Omental fat pad (tissue), 4 donors: ENCODE results near the gene RUSF1. TPM values are rescaled to one million over a fixed set of nuclear protein-coding genes. Genes with fewer than 3 reads are reported as not detected.
A peak's percentile ranks its signal among the peaks of the same experiment; 100 is the strongest.

Experiments
- ATAC-seq: fragments of 150-250 bp; one replicate; pipeline ENCODE4 v1.9.1; 2016; ENCODE audit warnings: mild to moderate bottlenecking, moderate library complexity; ENCODE audit not compliant: low FRiP score
- DNase-seq: peaks from one replicate; pipeline ENCODE4 v3.0.0-alpha.2; 2019; ENCODE audit warnings: low spot score
- total RNA-seq, 4 donors: library from RNA; depleted of rRNA; stranded (reverse); fragments of >200 nt; gene quantifications; one replicate each; pipeline ENCODE4 v1.1.0, GENCODE V29; 2016
- TF ChIP-seq, protein P1 (sequence below), 3 donors: fragments of 450-650 bp; IDR thresholded peaks; one replicate each; pipeline ENCODE4 v1.5.1; 2016 to 2017; ENCODE audit warnings: antibody characterized with exemption in 3 of 3, mild to moderate bottlenecking in 3 of 3, moderate library complexity in 2 of 3

The RUSF1 gene
- total RNA-seq, 4 donors from 2014 or later, result 35.3 to 56.7 (median 48.9) TPM

DNA sequence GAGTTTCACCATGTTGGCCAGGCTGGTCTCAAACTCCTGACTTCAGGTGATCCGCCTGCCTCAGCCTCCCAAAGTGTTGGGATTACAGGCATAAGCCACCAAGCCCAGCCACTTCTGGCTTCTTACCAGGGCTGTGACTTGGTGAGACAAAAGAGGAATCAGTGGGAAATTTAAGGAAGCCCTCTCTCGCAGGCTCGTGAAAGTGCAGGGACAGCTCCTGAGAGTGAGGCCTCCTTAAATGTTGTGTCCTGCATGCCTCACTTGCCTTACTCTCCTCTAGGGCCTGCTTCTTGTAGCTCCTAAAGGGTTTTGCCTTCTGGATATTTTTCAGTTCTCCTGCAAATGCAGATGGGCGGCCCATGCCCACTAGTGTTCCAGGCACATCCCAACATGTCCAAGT lies 24.7 kb upstream of the RUSF1 start:
- ATAC-seq (no peak), DNase-seq (no peak)
- TF ChIP-seq, protein P1, sequence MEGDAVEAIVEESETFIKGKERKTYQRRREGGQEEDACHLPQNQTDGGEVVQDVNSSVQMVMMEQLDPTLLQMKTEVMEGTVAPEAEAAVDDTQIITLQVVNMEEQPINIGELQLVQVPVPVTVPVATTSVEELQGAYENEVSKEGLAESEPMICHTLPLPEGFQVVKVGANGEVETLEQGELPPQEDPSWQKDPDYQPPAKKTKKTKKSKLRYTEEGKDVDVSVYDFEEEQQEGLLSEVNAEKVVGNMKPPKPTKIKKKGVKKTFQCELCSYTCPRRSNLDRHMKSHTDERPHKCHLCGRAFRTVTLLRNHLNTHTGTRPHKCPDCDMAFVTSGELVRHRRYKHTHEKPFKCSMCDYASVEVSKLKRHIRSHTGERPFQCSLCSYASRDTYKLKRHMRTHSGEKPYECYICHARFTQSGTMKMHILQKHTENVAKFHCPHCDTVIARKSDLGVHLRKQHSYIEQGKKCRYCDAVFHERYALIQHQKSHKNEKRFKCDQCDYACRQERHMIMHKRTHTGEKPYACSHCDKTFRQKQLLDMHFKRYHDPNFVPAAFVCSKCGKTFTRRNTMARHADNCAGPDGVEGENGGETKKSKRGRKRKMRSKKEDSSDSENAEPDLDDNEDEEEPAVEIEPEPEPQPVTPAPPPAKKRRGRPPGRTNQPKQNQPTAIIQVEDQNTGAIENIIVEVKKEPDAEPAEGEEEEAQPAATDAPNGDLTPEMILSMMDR (IDR thresholded peaks at IDR 0.05), result no peak

DNA sequence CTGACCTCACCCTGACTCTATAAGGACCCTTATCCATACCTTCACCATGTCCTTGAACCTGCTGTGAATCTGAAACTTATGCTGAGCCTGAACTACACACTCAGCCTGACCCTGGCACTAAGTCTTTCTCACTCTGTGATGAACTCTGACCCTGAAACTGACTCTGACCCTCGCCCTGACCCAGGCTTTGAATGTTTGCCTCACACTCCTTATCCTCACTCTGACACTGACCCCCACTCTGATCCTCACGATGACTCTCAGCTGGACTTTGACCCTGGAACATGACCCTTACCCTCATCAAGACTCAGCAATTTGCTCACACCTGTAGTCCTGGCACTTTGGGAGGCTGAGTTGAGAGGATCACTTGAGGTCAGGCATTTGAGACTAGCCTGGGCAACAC lies 23.9 kb upstream of the RUSF1 start:
- TF ChIP-seq, protein P1 (IDR thresholded peaks at IDR 0.05), result no peak
- DNase-seq, result no peak
- no peak for ATAC-seq

DNA sequence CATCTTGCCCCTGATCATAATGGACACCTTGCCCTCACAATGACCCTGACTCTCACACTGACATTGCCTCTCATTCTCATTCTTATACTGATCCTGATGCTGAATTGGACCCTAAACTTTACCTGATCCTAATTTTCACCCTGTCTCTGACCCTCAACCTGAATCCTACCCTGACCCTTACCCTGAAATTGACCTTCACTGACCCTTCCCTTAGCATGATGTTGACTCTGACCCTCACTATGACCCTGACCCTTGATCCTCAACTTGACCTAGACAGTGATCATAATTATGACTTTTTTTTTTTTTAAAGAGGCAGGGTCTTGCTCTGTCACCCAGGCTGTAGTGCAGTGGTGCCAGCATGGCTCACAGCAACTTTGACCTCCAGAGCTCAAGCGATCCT lies 22.9 kb upstream of the RUSF1 start:
- TF ChIP-seq, protein P1 (IDR thresholded peaks at IDR 0.05), result no peak
- DNase-seq, result no peak
- ATAC-seq, result no peak

DNA sequence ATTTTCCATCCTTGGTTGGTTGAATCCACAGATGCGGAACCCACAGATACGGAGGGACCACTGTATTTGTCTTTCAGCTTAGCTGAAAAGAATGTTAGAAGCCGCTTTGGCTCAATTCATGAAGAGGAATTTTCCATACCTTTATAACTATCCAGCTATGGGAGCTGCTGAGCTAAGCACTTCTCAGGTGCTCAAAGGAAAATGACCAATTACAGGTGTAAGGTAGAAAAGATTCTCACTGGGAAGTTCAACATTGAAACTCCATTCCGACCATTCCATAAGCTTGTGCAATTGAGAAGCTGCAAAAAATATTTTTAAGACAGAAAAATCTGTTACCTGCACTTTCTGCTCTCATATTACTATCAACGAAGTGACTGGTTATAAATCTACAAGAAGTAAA lies 22.2 kb upstream of the RUSF1 start:
- TF ChIP-seq, protein P1 (IDR thresholded peaks at IDR 0.05), result no peak
- DNase-seq (no peak), ATAC-seq (no peak)

DNA sequence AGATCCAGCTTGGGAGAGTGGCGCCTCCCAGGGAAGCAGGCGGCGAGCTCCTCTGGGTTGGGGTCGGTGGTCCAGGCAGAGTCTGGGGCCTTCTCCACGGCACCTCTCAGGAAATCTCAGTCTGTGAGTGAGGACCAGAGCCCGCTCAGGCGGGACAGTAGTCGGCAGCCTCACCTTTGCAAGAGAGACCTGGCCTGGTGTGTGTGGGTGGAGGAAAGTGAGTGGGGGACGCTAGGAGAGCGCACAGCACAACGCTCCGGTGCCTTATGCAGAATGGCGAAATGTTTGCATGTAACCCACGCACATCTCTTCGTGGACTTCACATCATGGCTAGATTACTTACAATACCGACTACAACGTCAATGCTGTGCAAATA lies 21.7 kb upstream of the RUSF1 start:
- TF ChIP-seq, protein P1 (IDR thresholded peaks at IDR 0.05), result no peak
- DNase-seq (no peak), ATAC-seq (peak; percentile 41)

DNA sequence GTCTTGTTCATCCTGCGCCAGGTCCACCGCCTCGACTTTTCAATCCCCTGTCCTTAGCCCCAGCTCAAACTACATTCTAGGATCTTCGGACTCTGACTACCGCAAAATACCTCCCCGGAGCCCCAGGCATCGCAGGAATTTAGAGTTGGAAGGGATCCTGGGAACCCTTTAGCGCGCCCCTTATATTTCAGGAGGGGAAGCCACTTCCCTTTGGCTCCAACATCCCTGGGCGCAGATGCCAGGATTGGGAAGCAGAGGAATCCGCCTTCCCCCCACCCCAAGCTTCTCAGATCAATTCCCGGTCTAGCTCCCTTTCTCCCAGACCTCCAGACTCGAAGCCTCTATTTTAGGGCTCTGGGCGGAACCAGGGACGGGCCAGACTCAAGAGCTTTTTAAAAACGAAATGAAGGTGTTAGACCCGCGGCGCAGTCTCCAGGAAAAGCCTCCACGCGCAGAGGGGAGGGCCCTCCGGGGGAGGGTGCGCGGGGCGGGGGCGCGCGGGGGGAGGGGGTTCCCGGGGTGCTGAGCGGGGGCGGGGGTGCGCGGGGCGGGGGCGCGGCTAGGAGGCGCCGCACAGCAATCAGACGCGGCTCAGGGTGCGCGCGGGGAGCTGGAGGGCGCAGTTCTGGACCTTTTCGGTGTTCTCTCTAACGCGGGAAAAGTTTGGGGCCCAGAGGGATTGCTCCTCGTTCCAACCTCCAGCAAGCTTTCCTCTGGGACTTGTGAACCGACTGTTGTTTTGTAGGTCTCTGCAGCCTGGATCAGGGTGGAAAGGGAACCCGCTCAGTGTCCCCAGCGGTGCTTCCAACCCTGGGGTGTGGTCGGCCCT lies 21.1 kb upstream of the RUSF1 start:
- ATAC-seq, result peak; percentile 64
- TF ChIP-seq, protein P1 (IDR thresholded peaks at IDR 0.05), result no peak

DNA sequence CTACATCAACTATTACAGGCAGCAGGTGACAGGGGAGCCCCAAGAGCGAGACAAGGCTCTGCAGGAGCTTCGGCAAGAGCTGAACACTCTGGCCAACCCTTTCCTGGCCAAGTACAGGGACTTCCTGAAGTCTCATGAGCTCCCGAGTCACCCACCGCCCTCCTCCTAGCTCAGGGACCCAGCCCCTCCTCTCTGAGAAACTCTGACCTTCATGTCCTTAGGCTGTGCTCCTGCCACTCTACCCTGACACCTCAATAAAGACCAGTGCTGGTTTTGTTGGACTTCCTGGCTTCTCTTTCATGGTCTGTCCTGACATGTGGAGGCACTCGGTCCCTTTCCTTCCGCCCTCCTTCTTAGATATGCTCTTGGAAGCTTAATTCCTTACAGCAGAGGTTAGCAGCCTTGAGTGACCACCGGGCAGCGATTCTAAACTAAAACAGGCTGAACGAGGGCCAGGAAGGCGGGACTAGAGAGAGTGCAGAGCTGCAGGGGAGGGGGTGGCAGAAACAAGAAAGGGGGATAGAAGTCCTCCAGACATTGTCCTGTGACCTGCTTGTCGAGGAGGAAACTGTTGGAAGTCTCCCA lies 20.4 kb upstream of the RUSF1 start:
- peak; percentile 28 for ATAC-seq
- TF ChIP-seq, protein P1 (IDR thresholded peaks at IDR 0.05), result no peak
- DNase-seq, result no peak

More for the DNA sequence above, 21.1 kb upstream of the RUSF1 start:
- no peak for DNase-seq
